ENCODE results near the gene QDPR. TPM values are rescaled to one million over a fixed set of nuclear protein-coding genes. Genes with fewer than 3 reads are reported as not detected.

QDPR gene
- polyA plus RNA-seq, 1 of the 3 experiments (the other 2 are of a cell fraction), result 83.1 TPM

DNA sequence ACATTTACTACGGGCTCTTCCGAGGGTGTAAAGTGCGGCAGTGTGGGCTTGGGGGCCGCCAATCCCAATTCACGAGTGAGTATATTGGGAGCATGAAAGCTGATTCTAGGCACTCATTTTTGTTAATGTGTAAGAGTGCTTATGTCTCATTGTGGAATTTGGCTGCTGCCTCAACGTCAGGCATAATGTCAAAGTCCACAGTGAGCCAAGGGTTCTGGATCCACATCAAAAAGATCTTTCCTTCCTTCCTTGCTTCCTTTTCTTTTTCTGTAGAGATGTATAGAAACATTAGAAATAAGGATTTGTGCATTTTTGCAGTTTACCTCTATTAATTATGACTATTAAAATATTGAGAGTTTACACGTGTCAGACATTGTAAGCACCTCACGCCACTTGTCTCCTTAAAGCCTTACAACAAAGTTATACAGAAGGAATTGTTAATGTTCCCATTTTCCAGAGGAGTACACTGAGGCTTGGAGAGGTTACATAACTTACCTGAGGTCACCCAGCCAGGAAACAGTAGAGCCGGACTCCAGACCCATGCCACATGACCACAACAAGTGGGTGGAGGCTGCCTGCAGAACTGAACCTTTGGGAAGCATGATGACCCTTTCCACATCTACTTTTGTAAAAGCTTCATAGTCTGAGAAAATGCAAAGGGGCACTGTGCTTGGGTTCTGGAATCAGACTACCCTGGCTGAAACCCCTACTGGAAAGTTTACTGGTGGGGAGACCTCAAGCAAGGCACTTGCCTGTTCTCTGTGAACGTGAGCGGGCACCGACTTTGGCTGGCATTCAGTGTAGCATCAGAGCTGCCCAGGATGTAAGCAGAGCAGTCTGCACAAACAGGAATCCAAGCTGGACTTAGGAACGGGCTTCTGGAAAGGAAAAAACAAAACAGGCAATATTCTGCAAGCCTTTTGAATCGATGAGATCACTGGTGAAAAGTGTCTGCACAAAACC is 3.8 kb upstream of the QDPR start:
- no peak overlapping the region for H3K4me2 ChIP-seq
- WGBS (ENCODE audit: low lambda C conversion rate), result 67% methylated on average over 12 of the region's 14 CpGs
- no peaks in the 10 kb centered on the region for H3K9me2 ChIP-seq
- no peaks in the 10 kb centered on the region for H3K9me3 ChIP-seq
- ChIA-PET CTCF (interaction anchor here (1.1 kb wide), 1 partner anchor 293 kb away, joined by 3 read pairs; no protein-coding TSS in a partner anchor), POLR2A (interaction anchor here (0.6 kb wide), 1 partner anchor 94 kb away, joined by 3 read pairs; no protein-coding TSS in a partner anchor)
- H4K20me1 ChIP-seq (ENCODE audit: insufficient read depth), result no peaks in the 10 kb centered on the region
- H3K4me3 ChIP-seq (ENCODE audit: low read depth in 2 of 2, low read length in 1 of 2), result no peak overlapping the region
- peaks cover 5% of the 10 kb centered on the region for H3F3A ChIP-seq (replicated peaks; ENCODE audit: insufficient read depth)
- H2AFZ ChIP-seq (ENCODE audit: low read depth), result no peak overlapping the region
- H3K4me1 ChIP-seq (ENCODE audit: control insufficient read depth in 1 of 2, insufficient read depth in 2 of 2, low read depth in 1 of 2, low read length in 1 of 2), result peaks cover 4 to 19% of the 10 kb centered on the region in 2 experiments; a peak in 3 of 4 replicates
- peaks cover 11% of the 10 kb centered on the region; the same call in 1 of the 2 replicates for H3K27me3 ChIP-seq (ENCODE audit: insufficient read depth)
- DNase-seq, result no peak
- peaks cover 7% of the 10 kb centered on the region; the same call in 1 of the 2 replicates for H3K79me2 ChIP-seq (ENCODE audit: insufficient read depth)
- H3K36me3 ChIP-seq (replicated peaks in 1 of 2; ENCODE audit: control insufficient read depth in 1 of 2, insufficient read depth in 2 of 2, low read length in 1 of 2), result no peaks in the 10 kb centered on the region
- TF ChIP-seq, protein P1, sequence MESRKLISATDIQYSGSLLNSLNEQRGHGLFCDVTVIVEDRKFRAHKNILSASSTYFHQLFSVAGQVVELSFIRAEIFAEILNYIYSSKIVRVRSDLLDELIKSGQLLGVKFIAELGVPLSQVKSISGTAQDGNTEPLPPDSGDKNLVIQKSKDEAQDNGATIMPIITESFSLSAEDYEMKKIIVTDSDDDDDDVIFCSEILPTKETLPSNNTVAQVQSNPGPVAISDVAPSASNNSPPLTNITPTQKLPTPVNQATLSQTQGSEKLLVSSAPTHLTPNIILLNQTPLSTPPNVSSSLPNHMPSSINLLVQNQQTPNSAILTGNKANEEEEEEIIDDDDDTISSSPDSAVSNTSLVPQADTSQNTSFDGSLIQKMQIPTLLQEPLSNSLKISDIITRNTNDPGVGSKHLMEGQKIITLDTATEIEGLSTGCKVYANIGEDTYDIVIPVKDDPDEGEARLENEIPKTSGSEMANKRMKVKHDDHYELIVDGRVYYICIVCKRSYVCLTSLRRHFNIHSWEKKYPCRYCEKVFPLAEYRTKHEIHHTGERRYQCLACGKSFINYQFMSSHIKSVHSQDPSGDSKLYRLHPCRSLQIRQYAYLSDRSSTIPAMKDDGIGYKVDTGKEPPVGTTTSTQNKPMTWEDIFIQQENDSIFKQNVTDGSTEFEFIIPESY (IDR thresholded peaks at IDR 0.05; ENCODE audit: borderline replicate concordance, low read depth), result no peak
- TF ChIP-seq JUND (IDR thresholded peaks at IDR 0.05) (no peak), TAF1 (IDR thresholded peaks at IDR 0.05; ENCODE audit: borderline replicate concordance, low read depth, low read length) (no peak), GABPA (IDR thresholded peaks at IDR 0.05; ENCODE audit: low read depth) (no peak), NFIC (IDR thresholded peaks at IDR 0.05; ENCODE audit: borderline replicate concordance) (no peak), TEAD4 (IDR thresholded peaks at IDR 0.05; ENCODE audit: borderline replicate concordance, insufficient read depth) (no peak), MEF2A (IDR thresholded peaks at IDR 0.05; ENCODE audit: borderline replicate concordance, low read depth) (no peak)
- TF ChIP-seq, protein P2, sequence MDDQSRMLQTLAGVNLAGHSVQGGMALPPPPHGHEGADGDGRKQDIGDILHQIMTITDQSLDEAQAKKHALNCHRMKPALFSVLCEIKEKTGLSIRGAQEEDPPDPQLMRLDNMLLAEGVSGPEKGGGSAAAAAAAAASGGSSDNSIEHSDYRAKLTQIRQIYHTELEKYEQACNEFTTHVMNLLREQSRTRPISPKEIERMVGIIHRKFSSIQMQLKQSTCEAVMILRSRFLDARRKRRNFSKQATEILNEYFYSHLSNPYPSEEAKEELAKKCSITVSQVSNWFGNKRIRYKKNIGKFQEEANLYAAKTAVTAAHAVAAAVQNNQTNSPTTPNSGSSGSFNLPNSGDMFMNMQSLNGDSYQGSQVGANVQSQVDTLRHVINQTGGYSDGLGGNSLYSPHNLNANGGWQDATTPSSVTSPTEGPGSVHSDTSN (IDR thresholded peaks at IDR 0.05), result no peak
- H3K27ac ChIP-seq (ENCODE audit: low read depth in 2 of 2, low read length in 1 of 2), result no peak overlapping the region
- no peak overlapping the region for H3K9ac ChIP-seq

DNA sequence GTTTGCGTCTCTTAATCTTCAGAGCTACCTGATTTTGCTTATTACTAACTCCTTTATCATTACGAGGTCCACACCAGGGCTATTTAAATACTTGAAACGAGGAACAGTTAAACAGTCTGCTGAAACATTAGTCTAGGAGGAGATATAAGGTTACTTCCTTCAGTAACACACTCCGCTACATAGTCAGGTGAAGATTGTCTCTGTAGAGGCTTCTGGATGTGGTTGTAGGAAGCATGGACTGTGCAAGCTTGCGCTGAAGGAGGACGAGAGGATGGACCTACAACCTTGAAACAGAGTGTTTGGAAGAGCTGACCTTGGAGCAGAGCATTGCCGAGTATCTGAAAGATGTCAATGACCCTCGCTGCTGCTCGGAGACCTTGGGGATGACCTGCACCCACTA is 3.0 kb upstream of the QDPR start, which contains the start of gene CLRN2:
Gene CLRN2 (plus strand): TSS at position 301 of the 400 bp plus-strand sequence. CDS start 102 bp downstream, outside the sequence.
- Histone ChIP-seq H3K27ac (ENCODE audit: low read depth in 2 of 2, low read length in 1 of 2) (no peak within 1 kb of the TSS), H3K27me3 (ENCODE audit: insufficient read depth) (peaks cover 11% of the 10 kb centered on the region; the same call in 1 of the 2 replicates), H3K79me2 (ENCODE audit: insufficient read depth) (peaks cover 7% of the 10 kb centered on the region; the same call in 1 of the 2 replicates), H3K9me3 (no peaks in the 10 kb centered on the region), H3K9me2 (no peaks in the 10 kb centered on the region), H2AFZ (ENCODE audit: low read depth) (no peak within 1 kb of the TSS), H3K9ac (no peak within 1 kb of the TSS), H3F3A (replicated peaks; ENCODE audit: insufficient read depth) (peaks cover 5% of the 10 kb centered on the region), H3K4me2 (no peak within 1 kb of the TSS), H3K36me3 (replicated peaks in 1 of 2; ENCODE audit: control insufficient read depth in 1 of 2, insufficient read depth in 2 of 2, low read length in 1 of 2) (no peaks in the 10 kb centered on the region), H3K4me1 (ENCODE audit: control insufficient read depth in 1 of 2, insufficient read depth in 2 of 2, low read depth in 1 of 2, low read length in 1 of 2) (peaks cover 4 to 27% of the 10 kb centered on the region in 2 experiments; a peak in 3 of 4 replicates), H4K20me1 (ENCODE audit: insufficient read depth) (no peaks in the 10 kb centered on the region), H3K4me3 (ENCODE audit: low read depth in 2 of 2, low read length in 1 of 2) (no peak within 1 kb of the TSS)
- 88% methylated on average over 9 of the region's 9 CpGs for WGBS (ENCODE audit: low lambda C conversion rate)
- ChIA-PET POLR2A (no interaction called here), CTCF (no interaction called here)
- DNase-seq, result no peak
- no peak for TF ChIP-seq RAD21 (IDR thresholded peaks at IDR 0.05; ENCODE audit: low read length)
- TF ChIP-seq EZH2phosphoT487 (IDR thresholded peaks at IDR 0.05; ENCODE audit: borderline replicate concordance, low read depth), result no peak
- TF ChIP-seq TEAD4 (IDR thresholded peaks at IDR 0.05; ENCODE audit: borderline replicate concordance, insufficient read depth), result no peak
- no peak for TF ChIP-seq SIN3A (IDR thresholded peaks at IDR 0.05; ENCODE audit: borderline replicate concordance, low read depth, low read length)
- TF ChIP-seq, protein P3, sequence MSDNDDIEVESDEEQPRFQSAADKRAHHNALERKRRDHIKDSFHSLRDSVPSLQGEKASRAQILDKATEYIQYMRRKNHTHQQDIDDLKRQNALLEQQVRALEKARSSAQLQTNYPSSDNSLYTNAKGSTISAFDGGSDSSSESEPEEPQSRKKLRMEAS (IDR thresholded peaks at IDR 0.05; ENCODE audit: low read depth), result no peak
- no peak for TF ChIP-seq RCOR1 (IDR thresholded peaks at IDR 0.05; ENCODE audit: low read length)
- TF ChIP-seq EP300 (IDR thresholded peaks at IDR 0.05; ENCODE audit: borderline replicate concordance in 1 of 2, low read depth in 1 of 2, low read length in 1 of 2), result no peak
- TF ChIP-seq FOXM1 (IDR thresholded peaks at IDR 0.05; ENCODE audit: low read depth), result no peak
- no peak for TF ChIP-seq NRF1 (IDR thresholded peaks at IDR 0.05; ENCODE audit: low read depth, low read length)
- no peak for TF ChIP-seq MEF2A (IDR thresholded peaks at IDR 0.05; ENCODE audit: borderline replicate concordance, low read depth)
- TF ChIP-seq, protein P1 (IDR thresholded peaks at IDR 0.05; ENCODE audit: borderline replicate concordance, low read depth), result no peak
